HG03457 (cell line): ENCODE measurements around the gene NKD1.

ENCODE experiments used
- ATAC-seq: cut with Tn5 transposase; IDR thresholded peaks from one replicate; pipeline ENCODE4 v1.9.1; 2021; ENCODE audit warnings: moderate number of reproducible peaks; ENCODE audit not compliant: unreplicated experiment

NKD1 gene

GRCh38 chr16:50627419-50627818 lies 79.2 kb downstream of the NKD1 start:
- no peak for ATAC-seq

DNA sequence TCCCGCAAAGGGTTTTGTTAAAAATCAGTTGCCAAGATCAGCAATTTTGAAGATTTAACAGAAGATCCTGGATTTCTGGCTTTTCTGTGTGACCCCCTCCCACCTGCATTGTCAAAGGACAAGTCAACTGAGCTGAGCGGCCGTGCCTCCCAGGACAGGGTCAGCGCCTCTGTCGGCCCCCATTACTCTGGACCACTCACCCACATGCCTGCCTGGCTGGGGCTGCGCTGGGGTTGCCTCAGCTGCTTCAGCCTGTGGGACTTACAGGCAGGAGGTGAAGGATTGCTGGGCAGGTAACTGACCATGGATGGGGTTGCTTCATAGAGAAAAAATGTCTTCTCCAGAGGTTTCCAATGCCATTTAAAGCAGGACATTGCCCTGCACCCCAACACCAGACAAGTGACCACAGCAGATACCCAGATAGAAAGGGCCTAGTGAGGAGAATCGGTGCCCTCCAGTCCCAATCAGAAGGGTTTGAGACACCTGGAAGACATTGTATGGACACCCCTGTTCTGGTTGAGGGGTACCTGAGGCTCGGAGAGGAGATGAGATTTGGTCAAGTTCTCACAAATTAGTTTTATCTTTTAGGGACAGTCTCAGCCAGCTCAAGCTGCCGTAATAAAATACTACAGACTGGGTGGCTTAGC lies 80.1 kb downstream of the NKD1 start:
- ATAC-seq = no peak

GRCh38 chr16:50629334-50629733 lies 81.1 kb downstream of the NKD1 start:
- ATAC-seq = no peak

DNA sequence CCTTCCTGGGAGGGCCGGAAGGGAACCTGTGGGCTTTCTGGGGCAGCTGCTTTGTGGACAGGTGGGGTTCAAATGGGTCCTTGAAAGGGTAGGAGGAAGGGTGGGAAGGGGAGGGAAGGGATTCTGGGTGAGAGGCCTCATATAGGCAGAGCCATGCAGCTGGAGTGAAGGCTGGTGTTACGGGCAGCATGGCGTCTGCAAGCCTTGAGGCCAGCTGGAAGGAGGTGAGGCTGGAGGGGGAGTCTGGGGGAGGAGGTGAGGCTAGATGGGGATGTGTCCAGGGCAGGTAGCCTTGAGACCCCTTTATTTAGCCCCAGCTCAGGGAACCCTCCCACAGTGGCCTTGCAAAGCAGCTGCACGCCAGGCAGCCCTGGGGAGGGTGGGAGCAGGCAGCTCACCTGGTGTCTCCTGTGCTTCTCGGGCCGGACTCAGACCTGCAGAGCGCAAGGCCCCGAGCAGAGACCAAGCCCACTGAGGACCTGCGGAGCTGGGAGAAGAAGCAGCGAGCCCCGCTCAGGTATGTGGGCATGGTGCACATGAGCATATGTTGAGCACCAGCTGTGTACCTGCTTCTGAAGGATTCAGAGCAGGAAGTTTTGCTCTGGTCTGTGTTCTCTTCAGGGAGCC lies 82.3 kb downstream of the NKD1 start:
- no peak for ATAC-seq

DNA sequence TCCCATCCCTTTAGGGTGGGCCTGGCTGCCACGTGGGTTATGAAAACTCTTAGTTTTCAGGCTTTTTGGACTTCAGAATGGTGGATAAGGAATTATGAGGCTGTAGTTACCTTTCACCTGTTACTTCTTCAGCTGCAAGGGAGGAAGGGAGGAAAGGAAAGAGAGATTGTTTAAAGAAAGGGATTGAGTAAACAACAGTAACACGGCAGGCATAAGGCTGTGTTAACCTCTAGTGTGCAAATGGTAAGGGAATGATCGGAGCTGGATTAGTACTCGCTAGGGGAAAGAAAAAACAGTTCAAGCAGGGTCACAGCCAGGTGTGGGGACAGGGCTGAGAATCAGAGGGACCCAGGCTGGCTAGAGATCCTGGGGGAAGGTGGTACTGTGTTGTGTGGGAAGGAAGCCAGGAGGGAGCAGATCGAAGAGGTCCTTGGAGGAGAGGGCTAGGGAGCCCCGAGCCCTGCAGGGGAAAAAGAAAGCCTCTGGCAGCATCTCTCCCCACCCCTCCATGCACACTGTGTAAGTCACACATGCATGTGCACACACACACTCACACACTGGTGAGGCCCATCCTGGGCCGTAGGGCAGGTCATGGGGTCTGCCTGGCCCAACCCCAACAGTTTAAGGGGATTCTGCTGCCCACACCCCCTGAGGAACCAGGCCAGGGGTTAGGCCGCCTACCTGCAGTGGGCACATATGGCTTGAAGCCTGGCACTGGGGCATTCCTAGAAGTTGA lies 83.2 kb downstream of the NKD1 start:
- ATAC-seq = no peak

- ATAC-seq = no peak
Measured at GRCh38 chr16:50631985-50632576, 83.9 kb downstream of the NKD1 start.

DNA sequence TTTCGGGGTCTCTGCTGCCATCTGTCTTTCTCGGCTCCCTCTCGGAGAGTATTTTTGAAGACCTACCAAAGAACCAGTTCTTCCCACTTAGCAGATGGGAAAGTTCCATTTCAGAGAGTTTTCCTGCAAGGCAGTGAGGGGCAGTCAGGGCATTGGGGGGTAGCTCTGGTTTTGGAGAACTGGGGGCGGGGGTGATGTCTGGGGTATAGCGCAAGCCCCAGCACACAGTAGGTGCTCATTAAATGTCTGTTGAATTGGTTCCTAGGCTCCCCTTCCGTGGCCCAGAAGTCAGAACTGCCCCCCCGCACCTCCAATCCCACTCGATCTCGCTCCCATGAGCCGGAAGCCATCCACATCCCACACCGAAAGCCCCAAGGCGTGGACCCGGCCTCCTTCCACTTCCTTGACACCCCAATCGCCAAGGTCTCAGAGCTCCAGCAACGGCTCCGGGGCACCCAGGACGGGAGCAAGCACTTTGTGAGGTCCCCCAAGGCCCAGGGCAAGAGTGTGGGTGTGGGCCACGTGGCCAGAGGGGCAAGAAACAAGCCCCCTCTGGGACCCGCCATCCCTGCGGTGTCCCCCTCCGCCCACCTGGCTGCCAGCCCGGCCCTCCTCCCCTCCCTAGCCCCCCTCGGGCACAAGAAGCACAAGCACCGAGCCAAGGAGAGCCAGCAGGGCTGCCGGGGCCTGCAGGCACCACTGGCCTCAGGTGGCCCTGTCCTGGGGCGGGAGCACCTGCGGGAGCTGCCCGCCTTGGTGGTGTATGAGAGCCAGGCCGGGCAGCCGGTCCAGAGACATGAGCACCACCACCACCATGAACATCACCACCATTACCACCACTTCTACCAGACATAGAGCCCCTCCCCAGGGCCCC lies 85.0 kb downstream of the NKD1 start:
- no peak for ATAC-seq

DNA sequence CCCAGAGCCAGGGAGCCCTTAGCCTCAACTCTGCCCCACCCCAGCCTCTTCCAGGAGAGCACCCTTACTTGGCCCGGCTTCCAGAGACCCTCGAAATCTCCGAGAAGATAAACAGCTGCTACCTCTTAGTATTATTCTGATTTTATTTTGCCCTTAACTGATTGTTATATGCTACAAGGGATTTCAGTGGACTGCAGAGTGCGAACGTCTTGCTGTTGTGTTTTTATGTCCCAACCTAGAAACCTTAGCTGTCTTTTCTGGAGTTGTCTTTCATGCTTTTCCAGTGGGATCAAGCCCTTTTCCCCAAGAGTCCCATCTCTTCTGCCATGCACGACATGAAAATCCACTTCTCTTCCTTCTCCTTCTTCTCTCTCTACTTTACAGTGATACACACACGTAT lies 85.9 kb downstream of the NKD1 start:
- ATAC-seq = no peak

DNA sequence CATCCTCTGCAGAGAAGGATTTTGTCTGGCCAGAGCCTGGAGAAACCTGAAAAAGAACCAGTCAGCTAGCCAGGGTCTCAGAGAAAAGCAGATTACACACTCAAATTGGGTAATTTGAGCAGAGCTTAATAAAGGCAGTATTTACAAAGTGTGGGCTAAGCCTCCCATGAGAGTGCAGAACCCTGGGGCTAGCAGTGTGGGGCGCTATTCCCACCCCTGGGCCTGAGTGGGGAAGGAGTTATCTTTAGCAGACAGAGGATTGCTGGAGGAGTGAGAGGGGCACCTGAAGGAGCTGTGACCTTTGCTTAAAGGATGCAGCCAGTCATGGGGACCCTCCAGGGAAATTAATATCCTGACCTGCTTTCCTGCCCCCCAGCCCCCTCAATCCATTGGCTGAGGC lies 86.8 kb downstream of the NKD1 start:
- ATAC-seq = no peak

GRCh38 chr16:50635505-50636392 lies 87.6 kb downstream of the NKD1 start:
- no peak for ATAC-seq

DNA sequence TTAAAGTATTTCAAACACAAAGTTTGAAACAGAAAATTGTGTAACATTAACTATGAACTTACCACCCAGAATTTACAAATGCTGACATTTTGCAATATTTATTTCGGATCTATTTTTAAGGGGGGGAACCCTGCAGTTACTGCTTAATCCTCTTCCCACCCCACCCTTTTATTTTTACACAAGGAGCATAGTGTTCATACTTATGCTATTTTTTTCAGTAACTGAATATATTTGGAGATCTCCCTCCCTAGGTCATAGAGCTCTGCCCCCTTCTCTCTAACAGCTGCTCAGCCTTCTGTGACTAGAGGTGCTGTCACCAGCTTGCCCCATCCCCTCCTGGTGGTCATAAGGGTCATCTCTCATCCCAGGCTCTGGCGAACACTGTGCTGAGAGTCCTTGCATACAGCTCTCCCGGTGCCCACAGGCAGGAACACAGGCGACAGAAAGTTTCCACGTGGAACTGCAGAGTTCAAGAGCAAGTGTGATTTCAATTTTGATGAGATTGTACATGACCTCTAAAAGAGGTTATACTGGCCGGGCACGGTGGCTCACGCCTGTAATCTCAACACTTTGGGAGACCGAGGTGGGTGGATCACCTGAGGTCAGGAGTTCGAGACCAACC lies 88.7 kb downstream of the NKD1 start:
- ATAC-seq = no peak

GRCh38 chr16:50637716-50638602 lies 89.8 kb downstream of the NKD1 start:
- ATAC-seq = no peak

DNA sequence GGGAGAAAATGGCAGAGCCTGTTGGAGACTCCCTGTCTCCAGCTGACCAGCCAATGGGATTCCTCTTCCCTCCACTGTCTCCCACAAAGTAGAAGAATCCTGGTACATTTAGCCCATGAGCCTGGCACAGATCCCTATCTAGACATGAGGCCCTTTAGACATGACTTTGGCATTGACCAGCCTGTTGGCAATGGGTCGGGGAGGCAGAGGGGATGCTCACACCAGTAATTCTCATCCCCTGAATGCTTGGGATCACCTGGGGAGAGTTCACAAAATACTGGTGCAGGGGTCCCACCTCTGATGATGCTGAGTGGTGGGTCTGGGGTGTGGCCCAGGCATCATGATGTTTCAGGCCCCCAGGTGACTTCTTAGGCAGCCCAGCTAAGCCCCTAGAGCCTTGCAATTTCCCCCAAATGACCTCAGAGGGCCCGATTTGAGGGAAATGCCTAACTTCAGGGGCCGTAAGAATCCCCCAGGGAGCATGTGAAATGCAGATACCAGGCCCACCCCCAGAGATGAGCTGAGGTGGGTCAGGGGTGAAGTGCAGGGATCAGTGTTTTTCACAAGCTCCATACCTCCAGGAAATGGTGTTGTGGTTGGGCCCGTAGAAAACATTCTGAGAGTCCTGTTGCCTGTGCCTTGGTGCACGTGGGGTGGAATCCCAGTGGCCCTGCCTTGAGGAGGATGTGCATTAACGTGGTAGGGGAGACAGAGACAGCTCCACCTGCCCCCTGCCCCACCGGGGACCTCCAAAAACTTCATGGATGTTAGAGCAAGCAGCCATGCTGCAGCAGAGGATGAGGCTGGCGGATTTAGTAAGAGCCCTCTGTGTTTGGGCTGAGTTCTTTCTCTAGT lies 90.8 kb downstream of the NKD1 start:
- no peak for ATAC-seq

DNA sequence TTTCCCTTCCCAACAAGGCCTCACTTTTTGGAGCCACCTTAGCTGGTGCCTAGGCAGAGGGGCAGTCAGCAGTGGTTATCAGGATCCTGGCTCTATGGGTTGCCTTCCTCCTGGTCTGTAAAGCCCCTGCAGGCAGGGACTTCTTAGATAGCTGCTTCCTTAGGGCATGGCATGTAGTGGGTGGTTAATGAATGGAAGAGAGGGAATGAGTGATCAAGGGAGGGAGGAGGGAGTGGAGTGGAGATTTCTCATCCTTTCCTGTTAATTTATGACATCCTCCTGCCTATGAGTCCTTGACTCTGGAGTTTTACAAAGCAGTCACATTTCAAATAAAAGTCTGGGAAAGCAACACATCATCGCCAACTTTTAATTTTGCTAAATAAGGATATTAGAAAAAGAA lies 92.2 kb downstream of the NKD1 start:
- ATAC-seq = no peak

DNA sequence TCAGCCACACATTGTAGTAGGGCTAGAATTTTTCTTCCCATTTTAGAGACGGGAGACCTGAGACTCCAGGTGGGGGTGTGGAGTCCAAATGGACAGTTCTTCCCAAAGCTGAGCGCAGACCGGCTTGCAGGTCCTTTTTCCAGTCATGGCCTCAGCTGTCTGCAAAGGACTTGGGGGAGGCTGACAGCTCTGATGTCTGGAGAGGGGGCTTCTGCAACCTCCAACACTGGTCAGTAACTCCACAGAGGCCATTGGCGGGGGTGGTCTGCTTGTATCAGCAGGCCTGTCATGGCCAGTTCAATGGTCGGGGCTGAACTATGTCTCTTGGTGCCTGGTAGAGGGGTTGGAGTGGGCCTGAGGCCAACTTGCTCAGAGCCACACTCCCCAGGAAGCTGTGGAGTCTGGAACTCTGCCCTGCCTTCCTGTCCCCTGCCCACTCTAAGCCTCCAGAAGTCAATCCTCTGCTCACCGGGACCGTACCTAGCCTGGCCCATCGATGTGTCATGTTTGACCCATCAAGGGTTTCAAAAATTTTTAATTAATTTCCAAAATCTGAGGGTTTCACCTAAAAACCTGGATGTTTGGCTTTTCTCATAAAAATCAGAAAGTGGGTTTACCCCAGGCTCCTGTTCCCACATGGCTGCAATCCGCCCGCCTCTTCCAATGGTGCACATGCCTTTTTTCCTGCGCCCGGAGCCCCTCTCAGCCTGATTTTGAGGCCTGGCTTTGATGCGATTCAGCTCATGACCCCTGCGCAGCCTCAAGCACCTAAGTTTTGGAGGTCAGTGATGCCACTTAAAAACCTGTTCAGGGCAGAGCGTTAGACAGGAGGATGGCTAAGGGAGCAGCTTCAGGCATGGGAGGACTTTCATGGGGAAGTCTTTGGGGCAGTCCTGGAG lies 93.0 kb downstream of the NKD1 start:
- ATAC-seq = no peak

- no peak for ATAC-seq
Measured at GRCh38 chr16:50641818-50642187, 93.6 kb downstream of the NKD1 start.

- ATAC-seq = no peak
Measured at GRCh38 chr16:50642349-50642748, 94.2 kb downstream of the NKD1 start.
